ENCODE data around the gene TRIM32. TPM values are rescaled to one million over a fixed set of nuclear protein-coding genes. Genes with fewer than 3 reads are reported as not detected.

Gene TRIM32
- polyA plus RNA-seq, 1 donor (not counting 4 experiments of a cell fraction or from before 2014, with no cell fraction given), result 21.3 TPM

DNA sequence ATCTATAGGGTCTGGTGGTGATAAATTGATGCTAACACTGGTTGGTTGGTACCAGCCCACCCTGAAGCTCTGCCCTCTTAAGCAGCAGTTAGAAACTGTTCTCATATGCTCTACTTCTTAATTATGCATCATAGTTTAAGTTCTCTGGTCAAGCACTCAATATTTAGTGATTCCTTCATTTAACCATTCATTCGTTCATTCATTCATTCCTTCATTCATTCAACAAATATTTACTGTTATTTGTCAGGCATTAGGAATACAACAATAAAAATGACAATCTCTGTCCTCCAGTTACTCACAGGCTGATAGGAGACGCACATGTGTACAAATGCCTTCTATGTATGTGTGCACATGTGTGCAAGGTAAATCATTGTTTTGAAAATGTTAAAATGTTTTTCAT is 54.6 kb downstream of the TRIM32 start:
- H2AFZ ChIP-seq (ENCODE audit: control insufficient read depth, low read length), result no peak overlapping the region
- no peak for TF ChIP-seq EZH2 (IDR thresholded peaks at IDR 0.05; ENCODE audit: low read length)
- TF ChIP-seq, protein P1, sequence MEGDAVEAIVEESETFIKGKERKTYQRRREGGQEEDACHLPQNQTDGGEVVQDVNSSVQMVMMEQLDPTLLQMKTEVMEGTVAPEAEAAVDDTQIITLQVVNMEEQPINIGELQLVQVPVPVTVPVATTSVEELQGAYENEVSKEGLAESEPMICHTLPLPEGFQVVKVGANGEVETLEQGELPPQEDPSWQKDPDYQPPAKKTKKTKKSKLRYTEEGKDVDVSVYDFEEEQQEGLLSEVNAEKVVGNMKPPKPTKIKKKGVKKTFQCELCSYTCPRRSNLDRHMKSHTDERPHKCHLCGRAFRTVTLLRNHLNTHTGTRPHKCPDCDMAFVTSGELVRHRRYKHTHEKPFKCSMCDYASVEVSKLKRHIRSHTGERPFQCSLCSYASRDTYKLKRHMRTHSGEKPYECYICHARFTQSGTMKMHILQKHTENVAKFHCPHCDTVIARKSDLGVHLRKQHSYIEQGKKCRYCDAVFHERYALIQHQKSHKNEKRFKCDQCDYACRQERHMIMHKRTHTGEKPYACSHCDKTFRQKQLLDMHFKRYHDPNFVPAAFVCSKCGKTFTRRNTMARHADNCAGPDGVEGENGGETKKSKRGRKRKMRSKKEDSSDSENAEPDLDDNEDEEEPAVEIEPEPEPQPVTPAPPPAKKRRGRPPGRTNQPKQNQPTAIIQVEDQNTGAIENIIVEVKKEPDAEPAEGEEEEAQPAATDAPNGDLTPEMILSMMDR (optimal IDR thresholded peaks at IDR 0.05 in 1 of 3, IDR thresholded peaks at IDR 0.05 in 1 of 3, conservative IDR thresholded peaks at IDR 0.05 in 1 of 3; ENCODE audit: extremely low read depth in 1 of 3, insufficient read depth in 2 of 3, low read length in 3 of 3), result no peak
- no peak overlapping the region for H3K9ac ChIP-seq (ENCODE audit: control insufficient read depth, extremely low read depth, insufficient read depth, low read length)
- no peaks in the 10 kb centered on the region for H3K27me3 ChIP-seq (ENCODE audit: control insufficient read depth, extremely low read depth, insufficient read depth, low read length)
- FAIRE-seq, result no peak
- H4K20me1 ChIP-seq (ENCODE audit: control insufficient read depth, extremely low read depth, insufficient read depth, low read length), result no peaks in the 10 kb centered on the region
- dilution Hi-C loops (cut with MboI; ENCODE audit: extremely low pct_ligation_motif_present, low sequenced_read_pairs), result no loop called here
- no peaks in the 10 kb centered on the region for H3K36me3 ChIP-seq (ENCODE audit: control insufficient read depth in 2 of 2, extremely low read depth in 1 of 2, insufficient read depth in 2 of 2, low read length in 2 of 2)
- no peaks in the 10 kb centered on the region for H3K9me1 ChIP-seq (ENCODE audit: control insufficient read depth, extremely low read depth, insufficient read depth, low read length)
- H3K27ac ChIP-seq (ENCODE audit: control insufficient read depth, insufficient read depth, low read length), result no peak overlapping the region
- no peak overlapping the region for H3K4me3 ChIP-seq (ENCODE audit: control insufficient read depth in 2 of 3, extremely low read depth in 1 of 3, insufficient read depth in 2 of 3, low read depth in 1 of 3, low read length in 3 of 3)
- DNase-seq (ENCODE audit: low read depth, low spot score), result no peak
- H3K79me2 ChIP-seq (ENCODE audit: control insufficient read depth, insufficient read depth, low read length), result no peaks in the 10 kb centered on the region
- H3K9me3 ChIP-seq (ENCODE audit: control insufficient read depth, low read depth, low read length), result no peaks in the 10 kb centered on the region
- no peaks in the 10 kb centered on the region for H3K4me1 ChIP-seq (ENCODE audit: control insufficient read depth, extremely low read depth, insufficient read depth, low read length)
- H3K4me2 ChIP-seq (ENCODE audit: control insufficient read depth, extremely low read depth, insufficient read depth, low read depth, low read length), result no peak overlapping the region

DNA sequence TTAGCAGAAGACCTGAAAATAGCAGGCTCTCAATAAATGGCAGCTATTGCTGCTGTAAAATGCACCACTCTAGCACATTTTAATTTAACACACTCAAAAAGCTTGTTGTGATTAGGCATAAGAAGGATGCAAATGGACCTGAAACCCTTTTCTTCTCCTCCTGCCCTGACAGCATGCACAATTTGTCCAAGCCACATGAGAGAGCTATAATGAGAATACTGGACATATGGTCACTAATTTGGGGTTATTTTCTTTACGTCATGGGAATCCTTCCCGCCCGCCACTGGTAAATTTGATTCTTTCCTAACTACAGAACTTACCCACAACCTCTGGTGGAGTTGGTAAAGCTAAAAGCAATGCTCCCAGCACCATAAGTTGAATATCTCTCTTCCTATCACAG is 62.1 kb downstream of the TRIM32 start:
- Histone ChIP-seq H3K4me3 (ENCODE audit: control insufficient read depth in 2 of 3, extremely low read depth in 1 of 3, insufficient read depth in 2 of 3, low read depth in 1 of 3, low read length in 3 of 3) (no peak overlapping the region), H3K27ac (ENCODE audit: control insufficient read depth, insufficient read depth, low read length) (no peak overlapping the region), H3K36me3 (ENCODE audit: control insufficient read depth in 2 of 2, extremely low read depth in 1 of 2, insufficient read depth in 2 of 2, low read length in 2 of 2) (no peaks in the 10 kb centered on the region)

More for the DNA sequence above, 62.1 kb downstream of the TRIM32 start:
- H3K4me2 ChIP-seq (ENCODE audit: control insufficient read depth, extremely low read depth, insufficient read depth, low read depth, low read length), result no peak overlapping the region
- no peak overlapping the region for H2AFZ ChIP-seq (ENCODE audit: control insufficient read depth, low read length)
- no peaks in the 10 kb centered on the region for H3K9me3 ChIP-seq (ENCODE audit: control insufficient read depth, low read depth, low read length)
- no peaks in the 10 kb centered on the region for H4K20me1 ChIP-seq (ENCODE audit: control insufficient read depth, extremely low read depth, insufficient read depth, low read length)
- no peaks in the 10 kb centered on the region for H3K9me1 ChIP-seq (ENCODE audit: control insufficient read depth, extremely low read depth, insufficient read depth, low read length)
- no peak overlapping the region for H3K9ac ChIP-seq (ENCODE audit: control insufficient read depth, extremely low read depth, insufficient read depth, low read length)
- no peaks in the 10 kb centered on the region for H3K27me3 ChIP-seq (ENCODE audit: control insufficient read depth, extremely low read depth, insufficient read depth, low read length)
- no peaks in the 10 kb centered on the region for H3K79me2 ChIP-seq (ENCODE audit: control insufficient read depth, insufficient read depth, low read length)
- FAIRE-seq (no peak), DNase-seq (ENCODE audit: low read depth, low spot score) (no peak)
- TF ChIP-seq, protein P1 (optimal IDR thresholded peaks at IDR 0.05 in 1 of 3, IDR thresholded peaks at IDR 0.05 in 1 of 3, conservative IDR thresholded peaks at IDR 0.05 in 1 of 3; ENCODE audit: extremely low read depth in 1 of 3, insufficient read depth in 2 of 3, low read length in 3 of 3), result no peak
- no peak for TF ChIP-seq EZH2 (IDR thresholded peaks at IDR 0.05; ENCODE audit: low read length)
- dilution Hi-C loops (cut with MboI; ENCODE audit: extremely low pct_ligation_motif_present, low sequenced_read_pairs), result no loop called here
- H3K4me1 ChIP-seq (ENCODE audit: control insufficient read depth, extremely low read depth, insufficient read depth, low read length), result no peaks in the 10 kb centered on the region

Measured in keratinocyte (primary cell).